GM19328 (cell line): ENCODE data around the gene NOTCH2.
"Not testable (repeated sequence)": the region's sequence is repeated elsewhere in the genome, so short reads cannot be mapped to it uniquely, and the experiment has no call there.

Experiments
- ATAC-seq: cut with Tn5 transposase; IDR thresholded peaks from one replicate; pipeline ENCODE4 v1.9.1; 2021; ENCODE audit warnings: mild to moderate bottlenecking, moderate library complexity; ENCODE audit not compliant: unreplicated experiment

NOTCH2 gene

GRCh38 chr1:120069067-120069919, at the start of gene NOTCH2:
NOTCH2 (minus strand) TSS chr1:120069662; CDS start chr1:120069406, 256 bp downstream.
- not testable (repeated sequence) for ATAC-seq

- ATAC-seq, result not testable (repeated sequence)
Measured at GRCh38 chr1:120117371-120118177, 48.1 kb upstream of the NOTCH2 start.

- not testable (repeated sequence) for ATAC-seq
Measured at GRCh38 chr1:120116094-120116493, 46.6 kb upstream of the NOTCH2 start.

GRCh38 chr1:120113134-120113533, 43.7 kb upstream of the NOTCH2 start:
- ATAC-seq, result not testable (repeated sequence)

DNA sequence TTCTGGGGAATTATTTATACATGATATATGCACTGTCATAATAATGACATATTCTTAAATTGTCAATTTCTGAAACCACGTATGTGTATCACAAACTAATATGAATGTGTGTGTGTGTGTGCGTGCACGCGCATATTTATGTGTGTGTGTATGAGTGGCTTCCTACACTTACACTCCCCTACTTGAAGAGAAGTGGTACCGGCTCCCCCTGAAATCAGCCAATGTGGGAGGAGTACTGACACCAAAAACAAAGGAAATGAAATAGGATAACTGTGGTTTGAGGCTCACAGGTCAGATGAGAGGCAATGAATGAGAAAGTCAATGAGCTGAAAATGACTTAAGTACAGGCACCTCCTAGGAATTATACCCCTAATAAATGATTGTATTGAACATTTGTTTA, 42.8 kb upstream of the NOTCH2 start:
- not testable (repeated sequence) for ATAC-seq

GRCh38 chr1:120111771-120112170, 42.3 kb upstream of the NOTCH2 start:
- not testable (repeated sequence) for ATAC-seq

GRCh38 chr1:120111008-120111407, 41.5 kb upstream of the NOTCH2 start:
- not testable (repeated sequence) for ATAC-seq

GRCh38 chr1:120109656-120110055, 40.2 kb upstream of the NOTCH2 start:
- not testable (repeated sequence) for ATAC-seq

GRCh38 chr1:120109180-120109579, 39.7 kb upstream of the NOTCH2 start:
- not testable (repeated sequence) for ATAC-seq

DNA sequence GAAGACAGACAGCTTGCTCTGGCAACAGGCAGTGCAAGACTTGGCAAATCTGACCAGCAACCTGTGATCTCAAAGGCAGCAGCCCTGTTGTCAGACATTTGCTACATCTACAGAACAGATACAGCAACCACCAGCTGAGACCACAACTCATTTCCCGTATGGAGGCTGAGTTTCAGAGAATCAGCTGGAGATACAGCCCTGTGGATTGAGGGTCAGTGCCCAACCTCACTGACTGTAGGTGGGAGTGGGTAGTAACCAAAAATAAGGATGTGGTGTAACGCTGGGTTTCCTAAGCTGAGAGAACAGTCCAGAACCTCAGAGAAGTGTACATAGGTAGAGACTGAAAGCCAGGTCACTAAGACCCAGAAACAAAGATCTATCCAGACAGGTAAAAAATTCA, 35.8 kb upstream of the NOTCH2 start:
- ATAC-seq, result not testable (repeated sequence)

GRCh38 chr1:120103768-120104167, 34.3 kb upstream of the NOTCH2 start:
- ATAC-seq, result not testable (repeated sequence)

DNA sequence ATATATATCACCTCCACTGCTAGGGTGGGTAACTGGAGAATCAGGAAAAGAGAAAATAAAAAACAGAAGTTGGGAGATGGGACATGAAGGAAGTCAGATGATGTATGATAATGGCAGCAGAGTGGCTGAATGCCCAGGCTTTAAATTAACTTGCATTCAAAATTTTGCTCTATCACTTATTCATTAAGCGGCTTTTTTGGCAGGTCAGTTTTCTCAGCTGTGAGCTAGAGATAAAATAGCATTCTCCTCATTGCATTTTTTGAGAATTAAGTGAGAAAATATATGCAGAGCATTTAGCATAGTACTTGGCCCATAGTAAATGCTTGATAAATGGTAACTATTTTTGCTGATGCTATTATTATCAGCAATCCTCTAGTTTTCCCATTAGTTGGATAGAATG, 32.1 kb upstream of the NOTCH2 start:
- ATAC-seq, result not testable (repeated sequence)

DNA sequence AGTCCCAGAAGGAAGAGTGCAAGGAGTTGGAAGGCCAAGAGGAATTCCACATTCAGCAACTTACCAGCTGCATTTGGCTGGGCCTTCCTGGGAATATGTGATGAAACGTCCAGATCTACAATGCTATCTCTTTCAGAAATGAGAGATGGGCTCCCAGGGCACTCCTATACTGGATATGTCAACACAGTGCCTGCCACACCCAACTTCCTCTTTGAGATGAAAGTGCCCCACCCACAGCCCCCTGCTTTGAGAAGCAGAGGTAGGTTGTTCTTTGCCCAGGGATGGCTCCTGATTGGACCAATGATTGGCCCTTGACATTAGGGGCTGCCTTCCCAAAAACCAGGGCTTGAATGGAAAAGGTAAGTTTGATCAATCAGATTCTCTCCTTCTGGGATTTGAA, 31.1 kb upstream of the NOTCH2 start:
- ATAC-seq, result not testable (repeated sequence)

- ATAC-seq, result not testable (repeated sequence)
Measured at GRCh38 chr1:120098986-120099759, 29.7 kb upstream of the NOTCH2 start.

GRCh38 chr1:120096981-120097545, 27.6 kb upstream of the NOTCH2 start:
- not testable (repeated sequence) for ATAC-seq

DNA sequence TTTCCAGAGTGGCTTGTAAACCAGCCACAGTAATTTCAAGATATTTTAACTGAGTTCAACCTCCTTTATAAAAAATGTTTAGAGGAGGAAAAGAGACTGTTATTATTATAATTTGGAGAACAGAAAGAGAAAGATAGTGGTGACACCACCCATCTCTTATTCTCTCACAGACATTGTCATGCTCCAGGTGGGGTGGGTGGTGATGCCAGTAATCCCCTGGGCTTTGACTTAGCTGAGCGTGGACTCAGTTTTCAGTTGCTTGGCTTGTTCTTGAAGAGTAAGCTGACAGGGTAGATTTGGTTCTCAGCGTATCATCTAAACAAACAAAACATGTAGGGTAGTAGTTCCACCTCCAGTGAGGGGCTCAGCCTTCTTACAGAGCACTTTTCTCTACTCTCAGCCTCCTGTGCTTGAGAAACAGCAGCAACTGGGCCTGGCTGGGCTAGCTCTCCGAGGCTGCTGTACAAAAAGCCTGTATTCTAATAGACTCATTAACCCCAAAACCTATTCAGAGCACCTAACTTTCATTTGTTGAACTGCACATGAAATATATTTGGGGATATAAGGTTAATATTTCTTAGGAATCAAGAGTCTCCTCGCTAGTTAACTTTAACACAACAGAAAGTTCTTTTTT, 24.2 kb upstream of the NOTCH2 start:
- not testable (repeated sequence) for ATAC-seq

DNA sequence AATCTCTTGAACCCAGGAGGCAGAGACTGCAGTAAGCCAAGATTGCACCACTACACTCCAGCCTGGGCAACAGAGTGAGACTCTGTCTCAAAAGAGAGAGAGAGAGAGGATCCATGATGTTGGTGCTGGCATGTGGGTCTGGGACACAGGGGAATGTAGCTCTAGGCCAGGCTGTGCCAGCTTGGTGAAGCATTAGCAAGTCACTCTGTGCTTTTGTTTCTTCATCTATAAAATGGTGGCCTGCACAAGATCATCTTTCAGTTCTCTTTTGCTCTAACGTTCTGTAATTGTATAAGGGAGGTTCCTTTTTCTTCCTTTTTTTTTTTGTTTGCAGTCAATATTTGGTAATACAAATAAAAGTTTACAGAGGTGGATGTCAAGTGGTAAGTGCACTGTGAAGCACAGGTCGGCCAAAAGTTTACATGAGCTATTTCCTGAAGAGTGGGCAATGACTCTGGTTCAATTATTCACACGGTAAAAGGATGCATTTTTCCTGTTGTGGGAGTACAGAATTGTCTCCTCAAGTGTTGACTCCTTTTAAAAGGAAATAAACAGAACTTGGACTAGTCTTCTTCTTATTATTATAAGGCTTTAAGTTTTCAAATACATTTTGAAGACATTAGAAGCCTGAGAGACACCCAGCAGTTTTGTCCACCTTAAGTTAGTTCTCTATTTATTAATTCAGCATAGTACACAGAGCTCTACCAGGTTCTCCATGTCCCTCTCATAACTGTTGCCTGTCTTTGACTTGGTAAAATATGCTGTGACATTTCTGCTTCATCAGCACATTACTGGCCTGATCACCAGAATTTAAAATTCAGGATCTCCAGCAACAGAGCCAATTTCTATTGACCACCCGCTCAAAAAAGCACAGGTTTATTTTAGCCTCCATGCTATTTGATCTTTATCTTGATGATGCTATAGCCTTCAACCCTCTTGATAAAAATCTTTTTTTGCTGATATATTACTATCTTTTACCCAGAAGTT, 23.1 kb upstream of the NOTCH2 start:
- not testable (repeated sequence) for ATAC-seq

DNA sequence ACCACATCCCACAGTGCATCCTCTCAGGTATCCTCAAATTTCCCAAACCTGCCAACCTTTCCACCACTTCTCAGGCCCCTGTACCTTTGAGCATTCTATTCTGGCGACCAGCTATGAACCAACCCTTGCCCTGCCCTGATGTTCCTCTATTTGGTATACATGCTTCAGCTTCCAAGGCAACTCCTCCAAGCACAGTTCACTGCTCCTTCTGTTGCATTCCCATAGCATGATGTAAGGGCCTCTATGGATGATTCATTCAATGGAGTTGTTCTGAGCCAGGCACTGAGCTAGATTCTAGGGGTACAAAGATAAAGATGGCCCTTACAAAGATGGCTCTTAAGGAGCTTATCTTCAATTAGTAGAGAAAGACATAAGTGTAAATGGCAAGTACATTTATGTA, 21.4 kb upstream of the NOTCH2 start:
- not testable (repeated sequence) for ATAC-seq

DNA sequence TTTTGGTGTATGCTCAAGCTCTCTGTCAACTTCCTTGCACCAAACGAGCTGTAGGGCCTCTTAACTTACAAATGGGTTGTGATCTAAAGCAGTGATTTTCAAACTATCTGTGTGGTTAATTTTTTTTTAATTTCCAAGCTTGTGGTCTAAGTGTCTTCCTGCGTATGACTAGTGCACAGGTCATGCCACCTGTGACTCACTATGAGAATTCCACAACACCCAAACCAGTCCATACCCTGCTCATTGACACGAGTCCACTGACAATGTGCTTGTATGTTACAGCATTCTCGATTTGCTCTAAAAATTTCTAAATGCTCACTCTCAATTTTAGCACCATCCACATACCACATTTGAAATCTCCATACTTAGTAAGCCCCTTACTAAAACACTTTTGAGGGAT, 18.5 kb upstream of the NOTCH2 start:
- not testable (repeated sequence) for ATAC-seq
